Measurements from ENCODE around the gene CBLL1. TPM values are rescaled to one million over a fixed set of nuclear protein-coding genes. Genes with fewer than 3 reads are reported as not detected.
A peak's percentile ranks its signal among the peaks of the same experiment; 100 is the strongest.

Gene CBLL1
- total and polyA plus RNA-seq, 2 of the 13 experiments (the other 11 are each of a cell fraction or from before 2014, with no cell fraction given): 8.8 to 10.5 TPM

DNA sequence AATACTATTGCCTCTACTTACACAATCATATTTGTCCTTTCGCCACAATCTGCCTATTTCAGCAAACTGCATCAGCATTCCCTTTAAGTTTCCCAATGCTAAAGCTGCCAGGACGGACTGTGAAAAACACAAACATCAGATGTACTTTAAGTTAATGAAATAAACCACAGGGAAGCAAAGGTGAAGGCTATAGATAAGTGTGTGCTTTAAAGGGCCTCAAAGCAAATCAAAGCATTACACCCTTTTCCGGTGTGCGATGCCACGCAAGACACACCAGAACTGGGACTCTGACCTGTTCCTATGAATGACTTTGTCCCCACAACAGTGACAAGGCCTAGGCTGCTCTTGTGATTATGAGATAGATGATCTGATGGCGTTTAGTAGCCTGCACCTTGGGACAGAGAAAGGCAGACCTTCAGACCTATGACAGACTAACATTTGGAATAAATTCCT is 35.7 kb downstream of the CBLL1 start (continued):
- TF ChIP-seq ZBTB40 (IDR thresholded peaks at IDR 0.05) (no peak), ZBTB40 (CRISPR knock-in tag; IDR thresholded peaks at IDR 0.05) (peak; percentile 26; the same call in 1 of the 2 replicates), NBN (conservative IDR thresholded peaks at IDR 0.05) (no peak), SKI (IDR thresholded peaks at IDR 0.05; ENCODE audit: partially characterized antibody) (peak; percentile 58), BRD4 (CRISPR knock-in tag; IDR thresholded peaks at IDR 0.05) (no peak), ELF3 (CRISPR knock-in tag; IDR thresholded peaks at IDR 0.05) (peak; percentile 93), ZNF234 (CRISPR knock-in tag; conservative IDR thresholded peaks at IDR 0.05) (no peak), SATB2 (CRISPR knock-in tag; IDR thresholded peaks at IDR 0.05) (no peak), GABPA (IDR thresholded peaks at IDR 0.05; ENCODE audit: low read depth, low read length) (no peak), GABPA (CRISPR knock-in tag; IDR thresholded peaks at IDR 0.05; ENCODE audit: low read depth) (peak; percentile 76), ZNF251 (CRISPR knock-in tag; IDR thresholded peaks at IDR 0.05) (no peak), ZBTB3 (CRISPR knock-in tag; IDR thresholded peaks at IDR 0.05; ENCODE audit: borderline replicate concordance, low read depth) (0 out of 2 replicates have a peak, but pooled peaks have one; percentile 70), ZBTB7A (CRISPR knock-in tag; IDR thresholded peaks at IDR 0.05) (no peak; the same call in 1 of the 2 replicates), ZNF512 (CRISPR knock-in tag; IDR thresholded peaks at IDR 0.05) (no peak), NFYC (CRISPR knock-in tag; IDR thresholded peaks at IDR 0.05) (no peak), NFATC3 (CRISPR knock-in tag; IDR thresholded peaks at IDR 0.05) (no peak), CHD2 (IDR thresholded peaks at IDR 0.05; ENCODE audit: low read depth, low read length) (no peak), FOSL1 (CRISPR knock-in tag; IDR thresholded peaks at IDR 0.05; ENCODE audit: borderline replicate concordance) (no peak), MIER2 (CRISPR knock-in tag; IDR thresholded peaks at IDR 0.05) (peak; percentile 74; the same call in 1 of the 2 replicates)
- TF ChIP-seq, protein P1, sequence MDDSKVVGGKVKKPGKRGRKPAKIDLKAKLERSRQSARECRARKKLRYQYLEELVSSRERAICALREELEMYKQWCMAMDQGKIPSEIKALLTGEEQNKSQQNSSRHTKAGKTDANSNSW (CRISPR knock-in tag; IDR thresholded peaks at IDR 0.05; ENCODE audit: borderline replicate concordance): no peak
- TF ChIP-seq, protein P2, sequence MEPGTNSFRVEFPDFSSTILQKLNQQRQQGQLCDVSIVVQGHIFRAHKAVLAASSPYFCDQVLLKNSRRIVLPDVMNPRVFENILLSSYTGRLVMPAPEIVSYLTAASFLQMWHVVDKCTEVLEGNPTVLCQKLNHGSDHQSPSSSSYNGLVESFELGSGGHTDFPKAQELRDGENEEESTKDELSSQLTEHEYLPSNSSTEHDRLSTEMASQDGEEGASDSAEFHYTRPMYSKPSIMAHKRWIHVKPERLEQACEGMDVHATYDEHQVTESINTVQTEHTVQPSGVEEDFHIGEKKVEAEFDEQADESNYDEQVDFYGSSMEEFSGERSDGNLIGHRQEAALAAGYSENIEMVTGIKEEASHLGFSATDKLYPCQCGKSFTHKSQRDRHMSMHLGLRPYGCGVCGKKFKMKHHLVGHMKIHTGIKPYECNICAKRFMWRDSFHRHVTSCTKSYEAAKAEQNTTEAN (CRISPR knock-in tag; conservative IDR thresholded peaks at IDR 0.05): peak; percentile 95

All from HepG2 (cell line).